GM21723 (cell line): ENCODE data around the gene NOS1AP.
"Not testable (repeated sequence)": the region's sequence is repeated elsewhere in the genome, so short reads cannot be mapped to it uniquely, and the experiment has no call there.

Source experiments
- ATAC-seq: cut with Tn5 transposase; IDR thresholded peaks from one replicate; pipeline ENCODE4 v1.9.1; 2021; ENCODE audit warnings: mild to moderate bottlenecking, moderate library complexity; ENCODE audit not compliant: unreplicated experiment

NOS1AP gene

DNA sequence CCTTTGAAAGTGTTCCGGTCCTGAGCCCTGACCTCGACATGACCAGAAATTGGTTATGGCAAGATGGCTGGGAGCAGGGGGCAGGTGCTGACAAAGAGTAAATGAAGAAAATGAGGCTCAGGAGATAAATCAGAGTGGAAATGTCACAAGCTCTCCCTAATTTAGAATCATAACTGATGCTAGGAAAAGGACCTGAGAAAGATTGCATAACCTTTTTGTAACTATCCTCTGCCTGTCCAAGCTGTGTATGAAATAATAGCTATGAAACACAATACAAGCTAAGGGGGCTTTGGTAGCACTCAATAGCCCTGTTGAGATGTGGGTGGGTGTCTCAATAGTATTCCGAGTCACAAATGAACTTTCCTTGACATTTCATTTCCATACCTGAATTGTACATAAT is 12.9 kb upstream of the NOS1AP start:
- no peak for ATAC-seq

- ATAC-seq, result no peak
Observed at GRCh38 chr1:162059721-162060120, 9.8 kb upstream of the NOS1AP start.

DNA sequence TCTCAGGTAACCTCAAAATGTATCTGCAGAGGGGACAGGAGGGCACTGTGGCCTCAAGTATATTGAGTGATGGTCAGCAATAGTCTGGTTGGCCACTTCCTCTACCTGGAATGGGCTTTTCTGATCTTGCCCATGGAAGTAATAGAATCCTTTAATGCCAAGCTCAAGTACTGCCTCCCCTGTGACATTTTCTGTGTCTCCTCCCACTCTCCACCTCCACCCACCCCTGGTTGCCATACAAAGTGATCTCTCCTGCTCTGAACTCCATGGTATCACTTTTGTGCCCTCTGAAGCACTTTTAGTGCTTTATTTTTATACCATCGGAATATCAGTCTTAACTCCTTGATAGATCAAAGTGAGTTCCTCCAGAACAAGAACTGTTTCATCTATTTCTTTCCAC is 9.2 kb upstream of the NOS1AP start:
- ATAC-seq, result no peak

DNA sequence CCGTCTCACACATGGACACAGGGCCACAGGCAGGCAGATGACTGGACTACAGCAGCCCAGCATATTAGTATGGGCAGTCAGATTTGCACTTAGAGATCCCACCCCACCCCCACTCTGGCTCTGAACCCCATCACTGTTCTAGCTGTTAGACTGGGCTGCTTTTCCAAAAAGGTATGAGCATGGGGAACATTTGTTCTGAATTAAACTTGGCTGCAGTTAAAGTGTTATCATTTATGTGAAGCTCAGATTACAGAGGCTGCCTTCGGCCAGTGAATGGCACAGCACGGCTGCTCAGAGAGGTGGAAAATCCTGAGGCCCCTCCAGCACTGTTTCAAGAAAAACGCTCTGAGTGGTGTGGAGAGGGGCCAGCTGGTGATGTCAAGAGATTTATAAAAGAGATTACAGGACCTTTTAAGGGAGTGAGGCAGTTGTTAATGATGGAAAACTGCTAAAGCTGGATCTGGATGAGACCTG is 6.9 kb upstream of the NOS1AP start:
- ATAC-seq, result no peak

GRCh38 chr1:162065016-162065415 is 4.5 kb upstream of the NOS1AP start:
- no peak for ATAC-seq

DNA sequence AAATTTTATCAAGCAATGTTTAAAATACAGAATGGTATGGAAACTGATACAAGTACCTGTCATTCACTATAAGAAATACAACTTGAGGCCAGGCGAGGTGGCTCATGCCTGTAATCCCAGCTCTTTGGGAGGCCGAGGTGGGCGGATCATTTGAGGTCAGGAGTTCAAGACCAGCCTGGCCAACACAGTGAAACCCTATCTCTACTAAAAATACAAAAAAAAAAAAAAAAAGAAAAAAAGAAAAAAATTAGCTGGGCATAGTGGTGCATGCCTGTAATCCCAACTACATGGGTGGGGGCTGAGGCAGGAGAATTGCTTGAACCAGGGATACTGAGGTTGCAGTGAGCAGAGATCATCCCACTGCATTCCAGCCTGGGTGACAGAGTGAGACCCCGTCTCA is 2.7 kb upstream of the NOS1AP start:
- not testable (repeated sequence) for ATAC-seq

GRCh38 chr1:162067466-162067865 is 2.0 kb upstream of the NOS1AP start:
- no peak for ATAC-seq

DNA sequence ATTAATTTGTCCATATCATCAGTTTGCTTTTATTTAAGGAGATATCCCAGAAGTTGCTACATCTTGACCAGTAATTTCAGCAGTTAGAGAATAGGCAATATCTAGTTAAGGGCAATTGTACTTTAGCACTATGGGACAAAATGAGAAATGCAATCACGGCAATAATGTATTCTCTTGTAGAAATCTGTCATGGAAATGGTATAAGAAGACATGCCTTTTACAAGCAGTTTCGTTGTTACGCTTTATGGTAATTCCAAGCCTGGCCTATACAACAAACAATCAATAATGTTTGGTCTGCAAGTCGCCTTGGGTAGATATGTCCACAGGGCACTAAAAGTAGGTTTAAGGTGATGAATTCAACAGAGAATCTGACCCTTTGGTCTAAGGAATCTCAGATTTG is 1.2 kb upstream of the NOS1AP start:
- ATAC-seq, result no peak

GRCh38 chr1:162070094-162070748 is 730 bp downstream of the NOS1AP start:
- ATAC-seq, result no peak

GRCh38 chr1:162070825-162071224 is 1.3 kb downstream of the NOS1AP start:
- no peak for ATAC-seq

- ATAC-seq, result no peak
Observed at GRCh38 chr1:162072740-162073139, 3.2 kb downstream of the NOS1AP start.

DNA sequence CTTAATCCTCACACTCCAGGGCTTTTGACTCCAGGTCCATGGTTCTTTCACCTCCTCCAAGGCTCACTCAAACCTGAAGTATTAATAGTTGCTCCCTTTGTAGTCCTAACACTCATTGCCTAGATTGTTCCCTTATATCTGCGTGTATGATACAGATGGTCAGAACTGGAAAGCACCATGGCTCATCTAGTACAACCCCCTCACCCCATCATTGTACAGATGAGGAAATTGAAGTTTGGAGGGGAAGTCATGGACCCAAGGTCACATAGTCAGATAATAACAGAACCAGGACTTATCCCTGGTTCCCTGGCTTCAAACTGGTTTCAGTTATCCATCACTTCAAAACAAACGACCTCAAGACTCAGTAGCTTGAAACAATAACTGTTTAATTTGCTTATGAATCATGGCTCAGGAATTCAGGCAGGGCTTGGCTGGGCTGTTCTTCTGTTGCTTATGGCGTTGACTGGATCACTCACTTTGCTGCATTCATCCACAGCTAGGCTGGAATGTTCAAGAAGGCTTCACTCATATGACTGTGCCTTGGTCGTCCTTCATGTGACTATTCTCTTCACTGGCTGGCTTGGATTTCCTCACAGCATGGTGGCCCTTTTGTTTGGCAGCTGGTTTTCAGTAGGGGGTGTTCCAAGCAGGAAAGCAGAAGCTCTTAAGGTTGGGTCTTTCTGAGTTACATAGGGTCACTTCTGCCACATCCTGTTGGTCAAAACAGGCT is 5.0 kb downstream of the NOS1AP start:
- no peak for ATAC-seq

- ATAC-seq, result no peak
Observed at GRCh38 chr1:162075862-162076261, 6.4 kb downstream of the NOS1AP start.

DNA sequence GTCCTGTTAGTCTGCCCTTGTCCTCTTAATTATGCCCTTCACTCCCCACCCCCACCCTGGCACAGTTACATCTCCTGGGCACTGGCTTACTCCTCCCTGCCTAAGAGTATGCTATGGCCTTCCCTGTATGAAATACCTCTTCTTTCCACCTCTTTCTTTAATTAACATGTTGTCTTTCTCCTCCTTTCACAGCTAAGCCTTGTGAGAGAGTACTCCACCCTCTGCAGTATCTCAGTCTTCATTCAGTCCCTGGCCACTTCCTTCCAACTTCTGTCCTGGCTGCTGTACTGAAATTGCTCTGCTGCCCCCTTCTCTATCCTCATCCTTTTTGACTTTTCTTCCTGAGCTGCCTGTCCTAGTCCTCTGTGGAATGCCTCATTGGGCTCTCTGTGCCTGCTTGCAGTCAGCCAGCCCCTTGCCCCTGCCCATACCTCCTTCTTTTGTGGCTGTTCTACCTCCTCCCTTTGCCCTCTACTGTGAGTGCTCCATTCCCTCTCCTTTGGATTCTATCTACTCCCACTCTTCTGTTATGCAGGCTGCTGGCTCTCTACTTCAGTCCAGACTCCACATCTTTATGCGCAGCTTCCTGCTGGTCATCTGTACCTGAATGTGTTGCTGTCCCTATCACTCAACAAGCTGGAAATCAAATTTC is 8.3 kb downstream of the NOS1AP start:
- no peak for ATAC-seq

DNA sequence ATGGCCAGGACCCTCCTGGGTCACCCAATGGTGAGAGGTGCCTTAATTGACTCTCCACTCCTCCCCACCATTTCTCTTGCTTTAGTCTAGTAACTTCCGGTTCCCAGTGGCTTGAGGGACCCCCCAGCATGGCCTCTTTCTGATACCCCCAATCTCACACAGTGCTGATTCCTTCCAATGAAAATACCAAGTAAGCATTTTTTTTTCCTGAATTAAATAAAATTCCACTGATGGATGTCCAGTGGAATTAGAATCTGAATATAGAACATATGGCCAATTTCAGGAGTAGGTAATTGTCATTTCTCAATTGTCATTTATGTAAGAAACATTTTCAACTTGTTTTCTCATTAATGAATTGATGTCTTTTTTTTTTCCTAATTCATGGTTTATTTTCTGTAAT is 9.5 kb downstream of the NOS1AP start:
- ATAC-seq, result no peak

GRCh38 chr1:162080472-162081015 is 11.1 kb downstream of the NOS1AP start:
- no peak for ATAC-seq

GRCh38 chr1:162081316-162081715 is 11.8 kb downstream of the NOS1AP start:
- no peak for ATAC-seq

DNA sequence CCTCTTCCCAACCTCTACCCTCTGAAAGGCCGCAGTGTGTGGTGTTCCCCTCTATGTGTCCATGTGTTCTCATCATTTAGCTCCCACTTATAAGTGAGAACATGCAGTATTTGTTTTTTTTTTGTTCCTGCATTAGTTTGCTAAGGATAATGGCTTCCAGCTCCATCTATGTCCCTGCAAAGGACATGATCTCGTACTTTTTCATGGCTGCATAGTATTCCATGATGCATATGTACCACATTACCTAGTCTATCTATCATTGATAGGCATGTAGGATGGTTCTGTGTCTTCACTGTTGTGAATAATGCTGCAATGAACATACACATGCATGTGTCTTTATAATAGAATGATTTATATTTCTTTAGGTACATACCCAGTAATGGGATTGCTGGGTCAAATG is 12.6 kb downstream of the NOS1AP start:
- ATAC-seq, result not testable (repeated sequence)

DNA sequence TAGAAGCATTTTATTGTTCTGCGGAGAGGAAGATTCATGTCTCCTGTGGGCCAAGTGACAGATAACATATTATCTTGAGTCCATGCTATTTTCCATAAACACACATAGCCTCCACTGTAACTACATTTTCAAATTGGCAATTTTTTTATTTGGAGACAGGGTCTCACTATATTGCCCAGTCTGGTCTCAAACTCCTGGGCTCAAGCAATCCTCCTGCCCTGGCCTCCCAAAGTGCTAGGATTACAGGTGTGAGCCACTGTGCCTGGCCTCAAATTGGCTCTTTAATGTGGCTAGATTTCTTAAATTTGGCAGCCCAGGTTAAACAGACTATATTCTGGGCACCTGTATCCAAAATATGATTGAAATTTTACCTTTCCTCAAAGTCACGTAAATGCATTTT is 13.8 kb downstream of the NOS1AP start:
- no peak for ATAC-seq

- ATAC-seq, result no peak
Observed at GRCh38 chr1:162085991-162086390, 16.5 kb downstream of the NOS1AP start.

- ATAC-seq, result no peak
Observed at GRCh38 chr1:162087111-162087510, 17.6 kb downstream of the NOS1AP start.

GRCh38 chr1:162087574-162087973 is 18.1 kb downstream of the NOS1AP start:
- ATAC-seq, result no peak
